GM12865 (cell line): ENCODE results near the gene DOCK8.
A peak's percentile ranks its signal among the peaks of the same experiment; 100 is the strongest.

Experiments used
- DNase-seq: peaks from one replicate; pipeline ENCODE4 v3.0.0; 2010; ENCODE audit warnings: low read depth
- H3K4me3 ChIP-seq: 2 replicates; pipeline ENCODE4 v1.5.1; 2011; ENCODE audit warnings: mild to moderate bottlenecking, low read depth, low read length, control low read depth
- CTCF ChIP-seq: IDR thresholded peaks from 2 replicates; pipeline ENCODE4 v1.5.1; 2011; ENCODE audit warnings: low read length, control low read depth, low read depth, inconsistent platforms; ENCODE audit not compliant: insufficient read depth; ENCODE audit errors: missing control alignments

DOCK8 gene

GRCh38 chr9:489198-490197, 274.8 kb downstream of the DOCK8 start:
- no peak for DNase-seq
- TF ChIP-seq CTCF = no peak

GRCh38 chr9:494764-495163, 280.1 kb downstream of the DOCK8 start:
- no peak for DNase-seq
- no peak overlapping the region for H3K4me3 ChIP-seq
- no peak for TF ChIP-seq CTCF

More at GRCh38 chr9:489198-490197, 274.8 kb downstream of the DOCK8 start:
- H3K4me3 ChIP-seq = no peak overlapping the region

- TF ChIP-seq CTCF = no peak
- H3K4me3 ChIP-seq = no peak overlapping the region
These were observed 281.1 kb downstream of the DOCK8 start for GRCh38 chr9:495739-496138.

GRCh38 chr9:503326-503725, 288.7 kb downstream of the DOCK8 start:
- TF ChIP-seq CTCF = no peak
- DNase-seq = no peak
- no peak overlapping the region for H3K4me3 ChIP-seq

More at GRCh38 chr9:495739-496138, 281.1 kb downstream of the DOCK8 start:
- no peak for DNase-seq

GRCh38 chr9:503881-504852, 289.5 kb downstream of the DOCK8 start, which contains the start of gene KANK1:
TSS of gene KANK1 (plus strand) at chr9:504695.
- DNase-seq = peak; percentile 81
- peak; percentile 47 for TF ChIP-seq CTCF
- peak within 1 kb of the TSS; percentile 71 for H3K4me3 ChIP-seq

- TF ChIP-seq CTCF = no peak
- H3K4me3 ChIP-seq = peak overlapping the region; percentile 34
- peak; percentile 5 for DNase-seq
These were observed 290.5 kb downstream of the DOCK8 start for GRCh38 chr9:504921-505740.
